SK-N-MC (cell line): ENCODE results near the gene PER3.

ENCODE experiments used
- EZH2 ChIP-seq: fragments of 200-600 bp; sonication (generic); IDR thresholded peaks from one replicate; pipeline ENCODE4 v1.6.1; 2017; ENCODE audit warnings: antibody characterized with exemption
- FOXP2 ChIP-seq: optimal IDR thresholded peaks from 2 replicates; pipeline ENCODE3; 2011; ENCODE audit warnings: mild to moderate bottlenecking, moderate library complexity; ENCODE audit not compliant: insufficient read depth; ENCODE audit errors: extremely low read length, control extremely low read depth
- POLR2AphosphoS5 ChIP-seq: IDR thresholded peaks from 2 replicates; pipeline ENCODE4 v1.6.1; 2012; ENCODE audit warnings: mild to moderate bottlenecking, low read depth, low read length, borderline replicate concordance

DNA sequence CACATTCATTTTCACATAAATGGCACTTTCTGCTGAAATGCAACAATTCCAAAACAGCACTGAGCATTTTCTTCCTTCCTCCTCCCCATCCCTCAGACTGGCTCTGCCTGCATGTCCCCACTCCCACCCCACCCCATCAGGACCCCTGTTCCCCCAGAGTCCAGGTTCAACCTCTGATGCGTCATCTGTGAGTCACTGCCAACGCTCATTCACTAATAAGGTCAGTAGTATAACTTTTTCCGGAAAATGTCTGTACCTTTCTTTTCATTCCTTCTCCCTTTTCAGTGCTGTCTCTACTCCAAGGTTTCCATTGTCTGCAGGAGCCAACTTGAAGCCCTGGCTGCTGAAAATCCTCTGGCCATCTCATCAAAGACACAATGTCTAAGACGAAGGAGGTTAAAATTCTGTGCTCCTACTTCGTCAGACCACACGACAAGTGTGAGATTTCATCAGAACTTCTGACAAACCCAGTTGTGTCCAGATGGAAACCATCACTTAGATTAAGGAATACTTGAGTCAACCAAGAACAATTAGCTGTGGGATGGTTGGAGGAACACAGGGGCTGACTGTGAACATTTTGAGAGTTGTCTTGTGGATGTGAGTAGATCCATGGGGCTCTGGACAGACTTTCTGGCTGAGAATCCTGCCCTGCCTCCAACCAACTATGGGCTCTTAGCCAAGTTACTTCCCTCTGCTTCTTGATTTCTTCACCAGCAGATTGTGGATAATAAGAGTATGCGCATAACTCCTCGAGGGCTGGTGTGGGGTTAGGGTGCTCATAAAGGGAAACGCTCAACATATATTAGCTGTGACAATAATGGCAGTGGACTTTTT, 104.4 kb downstream of the PER3 start:
- TF ChIP-seq POLR2AphosphoS5 (no peak), EZH2 (no peak), FOXP2 (no peak)
